Stimulated activated CD8-positive, alpha-beta memory T cell treated with anti-CD3 and anti-CD28 coated beads, Interleukin-12 subunit alpha, Interleukin-12 subunit beta, amount 100 ng/mL, for 24 hours (primary cell): ENCODE measurements around the gene MICAL2.

Experiments used
- DNase-seq: peaks from one replicate; pipeline ENCODE4 v3.0.0-alpha.2; 2020; ENCODE audit errors: extremely low read depth

Gene MICAL2

GRCh38 chr11:12117200-12117599 lies 6.8 kb downstream of the MICAL2 start:
- DNase-seq, result no peak

DNA sequence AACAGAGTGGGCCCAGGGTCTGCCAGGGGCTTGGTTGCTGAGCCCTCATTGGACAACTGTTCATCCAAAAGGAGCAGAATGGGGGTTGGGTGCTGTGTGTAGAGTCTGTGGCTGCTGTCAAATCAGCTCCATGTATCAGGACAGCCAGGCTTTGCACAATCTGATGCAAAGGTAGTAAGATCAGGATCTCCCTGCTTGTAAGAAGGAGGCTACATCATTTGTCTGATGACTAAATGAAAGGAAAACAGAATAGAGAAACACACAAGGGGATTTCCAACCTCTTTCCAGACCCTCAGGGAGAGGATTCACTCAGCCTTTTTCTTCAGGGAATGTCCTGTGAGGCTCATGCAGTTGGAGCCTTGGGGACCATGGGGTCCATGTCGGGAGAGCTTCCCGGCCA lies 7.2 kb downstream of the MICAL2 start:
- no peak for DNase-seq

DNA sequence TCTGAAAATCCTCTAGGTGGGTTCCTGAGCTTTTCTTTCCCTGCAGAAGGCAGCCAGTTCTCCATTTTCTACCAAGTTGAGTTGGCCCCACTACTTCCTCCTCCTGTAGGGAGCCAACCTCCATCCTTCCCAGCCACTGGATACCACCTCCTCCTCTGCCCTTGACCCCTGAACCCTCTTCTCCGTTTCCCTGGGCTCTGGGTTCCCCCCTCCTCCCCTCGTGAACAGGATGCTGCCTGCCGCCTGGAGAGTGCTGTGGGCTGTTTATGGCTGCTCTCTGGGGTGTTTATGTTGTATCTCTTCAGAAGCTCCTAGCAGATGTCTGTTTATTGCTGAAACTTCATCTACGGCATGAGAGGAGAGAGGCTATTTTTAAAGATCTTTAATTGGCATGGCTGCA lies 8.6 kb downstream of the MICAL2 start:
- no peak for DNase-seq

DNA sequence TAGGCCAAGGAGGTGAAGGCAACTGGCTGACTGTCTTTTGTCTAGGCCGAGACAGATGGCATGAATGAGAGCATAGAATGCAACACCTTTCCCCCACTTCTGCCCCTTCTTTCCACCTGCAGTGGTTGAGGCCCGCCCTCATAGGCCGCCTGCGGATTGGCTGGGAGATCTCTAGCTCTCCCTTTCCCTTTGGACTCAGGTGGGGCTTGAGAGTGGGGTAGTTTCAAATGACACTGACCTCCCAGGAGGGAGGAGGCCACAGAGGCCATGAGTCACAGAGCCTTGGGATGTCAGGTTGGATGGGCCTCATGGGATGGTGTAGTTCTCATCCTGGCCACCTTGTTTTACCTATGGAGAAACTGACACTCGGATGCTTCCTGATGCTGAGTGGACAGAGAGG lies 9.1 kb downstream of the MICAL2 start:
- DNase-seq, result no peak

DNA sequence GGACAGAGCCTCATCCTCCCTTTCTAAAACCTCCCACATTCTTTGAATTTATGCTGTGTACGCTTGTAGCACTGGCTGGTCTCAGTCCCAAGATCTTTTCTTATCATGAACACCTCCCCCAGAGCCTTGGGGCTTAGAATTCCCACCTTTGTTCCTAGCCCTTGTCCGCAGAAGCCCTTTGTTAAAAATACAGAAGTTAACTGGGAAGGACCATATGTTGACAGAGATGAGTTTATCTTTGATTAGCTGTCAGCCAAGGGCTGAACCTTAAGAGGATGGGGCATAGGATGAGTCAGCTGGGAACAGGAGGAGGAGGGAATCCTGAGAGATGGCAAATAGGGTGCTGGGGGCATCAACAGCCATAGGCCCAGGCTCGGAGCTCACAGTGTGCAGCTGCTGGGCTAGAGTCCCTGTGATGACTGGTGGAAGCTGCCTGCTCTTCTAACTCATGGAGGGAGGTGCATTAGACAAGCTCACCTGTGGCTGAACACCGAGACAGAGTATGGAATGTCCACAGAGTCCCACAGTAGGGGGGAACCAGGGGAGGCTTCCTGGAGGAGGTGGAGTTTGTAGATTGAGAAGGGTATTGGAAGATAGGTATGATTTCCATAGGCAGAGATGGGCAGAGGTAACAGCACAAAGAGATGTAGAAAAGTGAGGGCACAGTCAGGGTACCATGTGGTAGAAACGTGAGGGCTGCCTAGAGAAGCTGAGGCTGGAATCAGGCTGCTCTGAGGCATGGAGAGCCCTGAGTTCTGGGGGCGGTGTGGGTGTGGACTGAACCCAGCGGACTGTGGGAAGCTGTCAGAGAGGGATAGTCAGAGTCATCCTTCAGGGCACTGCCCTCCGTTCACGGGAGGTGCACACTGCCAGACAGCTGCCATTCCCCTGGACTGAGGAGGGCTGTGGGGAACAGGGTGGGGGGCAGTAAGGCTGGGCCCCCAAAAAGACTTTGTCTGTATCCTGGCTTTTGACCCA lies 9.9 kb downstream of the MICAL2 start:
- no peak for DNase-seq

- DNase-seq, result no peak
Observed at GRCh38 chr11:12121011-12121410, 10.6 kb downstream of the MICAL2 start.

- no peak for DNase-seq
Observed at GRCh38 chr11:12121517-12121916, 11.1 kb downstream of the MICAL2 start.

- no peak for DNase-seq
Observed at GRCh38 chr11:12122083-12122482, 11.7 kb downstream of the MICAL2 start.

DNA sequence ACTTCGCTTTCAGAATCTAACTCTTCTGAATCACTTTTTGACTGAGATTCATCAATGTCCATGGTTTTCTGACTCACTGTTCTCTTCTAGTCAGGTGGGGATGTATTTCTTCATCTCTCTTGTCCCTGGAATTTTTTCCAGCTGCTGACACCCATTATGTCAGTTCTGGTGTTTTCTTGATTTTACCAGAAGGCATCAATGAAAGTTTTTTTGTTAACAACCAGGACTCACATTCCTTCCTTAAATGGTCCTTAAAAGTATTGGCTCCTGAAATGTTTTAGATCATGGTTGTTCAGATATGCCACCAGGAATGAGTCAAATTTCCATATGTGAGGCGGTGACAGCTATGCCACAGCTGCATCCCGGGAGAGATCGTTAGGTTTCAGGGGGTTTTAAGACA lies 12.9 kb downstream of the MICAL2 start:
- no peak for DNase-seq

GRCh38 chr11:12123799-12124198 lies 13.4 kb downstream of the MICAL2 start:
- DNase-seq, result no peak

- DNase-seq, result no peak
Observed at GRCh38 chr11:12124306-12124705, 13.9 kb downstream of the MICAL2 start.

DNA sequence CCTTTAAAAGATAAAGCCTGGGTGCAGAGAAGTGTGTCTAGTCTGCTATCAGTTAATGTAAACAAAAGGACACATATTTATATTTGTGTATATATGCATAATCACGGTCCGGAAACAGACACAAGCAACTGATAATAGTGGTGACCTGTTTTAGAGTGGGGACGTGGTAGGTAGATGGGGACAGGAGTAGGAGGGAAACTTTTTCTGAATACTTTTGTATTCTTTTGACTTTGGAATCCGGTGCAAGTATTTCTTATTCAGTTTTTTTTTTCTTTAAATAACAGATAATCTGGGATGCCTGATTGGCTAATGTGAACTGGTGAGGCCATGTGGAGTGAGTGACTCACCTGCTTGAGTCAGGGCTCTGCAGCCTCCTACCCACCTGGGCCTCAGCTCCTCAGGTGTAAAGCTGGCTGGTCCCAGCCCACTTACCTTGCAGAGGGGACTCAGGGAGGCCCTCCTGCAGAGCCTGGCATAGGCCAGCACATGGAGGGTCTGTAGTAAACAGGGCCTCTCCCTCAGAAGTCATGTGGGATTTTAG lies 15.3 kb downstream of the MICAL2 start:
- DNase-seq, result no peak

DNA sequence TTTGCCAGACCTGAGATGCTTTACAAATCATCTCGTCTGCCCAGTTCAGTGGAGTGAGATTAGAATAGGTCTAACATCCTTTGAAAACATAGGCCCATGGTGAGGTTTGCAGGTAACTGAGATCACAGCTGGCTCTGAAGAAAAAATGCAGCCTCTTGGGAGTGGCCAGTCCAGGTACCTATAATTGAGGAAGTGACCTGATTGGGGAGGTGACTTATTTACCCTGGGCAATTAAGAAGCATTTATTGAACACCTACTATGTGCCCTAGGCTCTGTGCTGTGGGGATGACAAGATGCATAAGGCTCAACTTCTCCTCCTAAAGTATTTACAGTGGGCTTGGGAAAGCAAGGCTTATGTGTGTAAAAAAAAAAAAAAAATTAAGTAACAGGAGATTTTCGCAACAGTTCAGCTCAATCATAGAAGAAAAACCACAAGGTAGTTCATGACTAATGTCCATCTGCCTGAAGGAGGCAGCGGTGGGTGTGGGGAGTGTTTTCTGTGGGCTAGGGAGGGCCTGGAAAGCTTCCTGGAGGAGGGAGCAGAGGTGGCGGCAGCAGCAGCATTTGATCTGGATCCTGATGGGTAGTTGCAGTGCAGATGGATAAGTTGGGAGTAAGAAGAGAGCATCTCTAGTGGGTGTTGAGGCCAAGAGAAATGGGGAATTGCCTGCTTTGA lies 16.1 kb downstream of the MICAL2 start:
- DNase-seq, result no peak

DNA sequence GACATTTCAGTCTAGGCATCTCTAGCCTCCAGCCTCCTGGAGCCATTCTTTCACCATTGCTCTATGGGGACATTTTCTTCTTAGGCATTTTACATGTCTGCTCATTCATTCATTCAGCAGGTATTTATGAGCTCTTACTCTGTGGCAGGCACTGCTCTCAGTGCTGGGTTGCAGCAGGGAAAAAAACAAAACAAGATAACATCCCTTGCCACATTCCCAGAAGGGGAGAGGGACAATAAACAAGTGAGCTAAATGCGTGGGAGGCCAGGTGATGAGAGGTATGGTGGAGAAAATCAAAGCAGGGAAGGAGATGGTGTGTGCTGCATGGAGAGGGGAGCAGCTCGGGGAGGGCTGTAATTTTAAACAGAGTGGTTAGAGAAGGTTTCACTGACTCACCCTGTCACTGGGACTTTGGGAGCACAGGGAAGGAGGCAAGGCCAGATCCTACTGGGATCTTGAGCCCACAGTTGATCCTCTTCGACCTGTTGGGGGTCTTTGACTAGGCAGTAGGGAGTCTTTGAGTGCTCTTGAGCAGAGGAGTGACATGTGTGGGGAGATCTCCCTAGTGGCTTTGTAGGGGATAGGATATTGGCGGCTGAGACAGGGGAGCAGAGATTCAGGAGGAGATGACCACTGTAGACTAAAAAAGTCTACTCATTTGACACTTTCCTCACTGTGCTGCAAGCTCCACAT lies 17.0 kb downstream of the MICAL2 start:
- no peak for DNase-seq

- no peak for DNase-seq
Observed at GRCh38 chr11:12128301-12128751, 17.9 kb downstream of the MICAL2 start.

- DNase-seq, result no peak
Observed at GRCh38 chr11:12129227-12129626, 18.8 kb downstream of the MICAL2 start.

GRCh38 chr11:12130180-12130980 lies 20.0 kb downstream of the MICAL2 start:
- DNase-seq, result no peak

- DNase-seq, result no peak
Observed at GRCh38 chr11:12131943-12132789, 21.8 kb downstream of the MICAL2 start.

DNA sequence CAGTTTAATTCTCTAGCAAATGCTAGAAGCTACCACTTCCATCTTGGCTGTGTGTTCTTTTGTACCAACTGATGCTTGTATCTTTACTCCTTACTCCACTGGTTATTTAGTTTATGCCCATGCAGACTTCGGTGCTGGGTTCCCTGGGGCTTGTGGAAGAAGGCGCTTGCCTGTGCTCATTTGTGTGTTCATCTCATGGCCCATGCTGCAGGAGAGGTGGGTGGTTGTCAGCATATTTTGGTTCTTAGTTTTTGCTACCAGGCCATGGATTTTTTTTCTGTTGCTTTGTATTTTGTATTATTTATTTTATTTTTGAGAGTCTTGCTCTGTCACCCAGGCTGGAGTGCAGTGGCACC lies 22.4 kb downstream of the MICAL2 start:
- DNase-seq, result no peak

DNA sequence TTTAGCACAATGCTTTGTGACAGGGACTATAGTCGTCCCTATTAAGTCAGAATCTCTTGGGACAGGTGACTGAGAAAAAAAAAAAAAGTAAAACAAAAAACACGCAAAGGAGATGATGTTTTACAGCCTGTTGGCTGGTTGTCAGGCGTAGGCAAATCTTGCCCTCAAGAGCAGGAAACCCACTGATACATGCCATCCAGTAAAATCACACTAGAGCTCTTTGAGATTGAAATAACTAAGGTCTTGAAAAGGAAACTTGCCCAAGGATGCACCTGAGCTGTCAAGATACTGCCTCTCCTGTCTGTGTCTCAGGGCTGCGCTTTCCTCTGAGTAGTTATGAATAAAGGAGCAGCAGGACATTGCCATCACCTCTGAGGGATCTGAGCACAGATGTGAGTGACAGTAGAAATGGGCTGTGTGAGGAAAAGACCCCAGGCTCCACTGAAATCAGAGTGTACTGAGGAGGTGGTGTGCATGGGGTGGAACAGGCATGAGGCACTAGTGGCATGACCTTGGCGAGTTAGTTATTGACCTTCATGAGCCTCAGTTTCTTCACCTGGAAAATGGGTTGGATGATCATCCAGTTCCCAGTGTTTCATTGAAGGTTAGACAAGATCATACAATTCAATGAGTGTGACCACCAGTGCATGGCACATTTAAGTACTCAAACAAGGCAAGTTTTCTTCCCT lies 23.3 kb downstream of the MICAL2 start:
- DNase-seq, result no peak
